Uterus (tissue), 2 donors: Measurements from ENCODE around the gene SNCG.

Experiments used
- POLR2A ChIP-seq, 2 donors: fragments of 450-650 bp; IDR thresholded peaks; one replicate each; pipeline ENCODE4 v1.6.1; 2016; ENCODE audit warnings: antibody characterized with exemption in 2 of 2, mild to moderate bottlenecking in 1 of 2, moderate library complexity in 1 of 2
- TF ChIP-seq, protein P1 (sequence below), 4 experiments: fragments of 200-600 bp in 2 of 4; fragments of 450-650 bp in 2 of 4; sonication (generic) in 2 of 4; IDR thresholded peaks; one replicate each; pipeline ENCODE4 v1.5.1; 2016 to 2019; ENCODE audit warnings: antibody characterized with exemption in 4 of 4, mild to moderate bottlenecking in 2 of 4, moderate library complexity in 1 of 4

DNA sequence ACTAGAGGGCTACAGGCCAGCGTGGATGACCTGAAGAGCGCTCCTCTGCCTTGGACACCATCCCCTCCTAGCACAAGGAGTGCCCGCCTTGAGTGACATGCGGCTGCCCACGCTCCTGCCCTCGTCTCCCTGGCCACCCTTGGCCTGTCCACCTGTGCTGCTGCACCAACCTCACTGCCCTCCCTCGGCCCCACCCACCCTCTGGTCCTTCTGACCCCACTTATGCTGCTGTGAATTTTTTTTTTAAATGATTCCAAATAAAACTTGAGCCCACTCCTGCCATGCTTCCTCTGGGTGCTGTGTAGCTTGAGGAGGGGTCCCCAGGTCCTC is 4.5 kb downstream of the SNCG start:
- TF ChIP-seq, protein P1, sequence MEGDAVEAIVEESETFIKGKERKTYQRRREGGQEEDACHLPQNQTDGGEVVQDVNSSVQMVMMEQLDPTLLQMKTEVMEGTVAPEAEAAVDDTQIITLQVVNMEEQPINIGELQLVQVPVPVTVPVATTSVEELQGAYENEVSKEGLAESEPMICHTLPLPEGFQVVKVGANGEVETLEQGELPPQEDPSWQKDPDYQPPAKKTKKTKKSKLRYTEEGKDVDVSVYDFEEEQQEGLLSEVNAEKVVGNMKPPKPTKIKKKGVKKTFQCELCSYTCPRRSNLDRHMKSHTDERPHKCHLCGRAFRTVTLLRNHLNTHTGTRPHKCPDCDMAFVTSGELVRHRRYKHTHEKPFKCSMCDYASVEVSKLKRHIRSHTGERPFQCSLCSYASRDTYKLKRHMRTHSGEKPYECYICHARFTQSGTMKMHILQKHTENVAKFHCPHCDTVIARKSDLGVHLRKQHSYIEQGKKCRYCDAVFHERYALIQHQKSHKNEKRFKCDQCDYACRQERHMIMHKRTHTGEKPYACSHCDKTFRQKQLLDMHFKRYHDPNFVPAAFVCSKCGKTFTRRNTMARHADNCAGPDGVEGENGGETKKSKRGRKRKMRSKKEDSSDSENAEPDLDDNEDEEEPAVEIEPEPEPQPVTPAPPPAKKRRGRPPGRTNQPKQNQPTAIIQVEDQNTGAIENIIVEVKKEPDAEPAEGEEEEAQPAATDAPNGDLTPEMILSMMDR (IDR thresholded peaks at IDR 0.05) = no peak
- TF ChIP-seq POLR2A (IDR thresholded peaks at IDR 0.05) = no peak
